GM18519 (cell line): ENCODE results near the gene GPX5.
"Not testable (repeated sequence)": the region's sequence is repeated elsewhere in the genome, so short reads cannot be mapped to it uniquely, and the experiment has no call there.

Experiments
- ATAC-seq: cut with Tn5 transposase; IDR thresholded peaks from one replicate; pipeline ENCODE4 v1.9.1; 2021; ENCODE audit warnings: mild to moderate bottlenecking, moderate library complexity; ENCODE audit not compliant: unreplicated experiment, low FRiP score

The GPX5 gene

GRCh38 chr6:28525496-28526039 lies at the start of gene GPX5:
GPX5 (plus strand) TSS chr6:28525881; CDS start chr6:28526014, 133 bp downstream.
- ATAC-seq: no peak

GRCh38 chr6:28478518-28478917 lies 47.2 kb upstream of the GPX5 start:
- no peak for ATAC-seq

GRCh38 chr6:28480253-28480932 lies 45.3 kb upstream of the GPX5 start:
- no peak for ATAC-seq

GRCh38 chr6:28485482-28485881 lies 40.2 kb upstream of the GPX5 start:
- ATAC-seq: no peak

GRCh38 chr6:28486533-28486932 lies 39.1 kb upstream of the GPX5 start:
- ATAC-seq: no peak

- ATAC-seq: no peak
Observed at GRCh38 chr6:28486988-28487742, 38.5 kb upstream of the GPX5 start.

- no peak for ATAC-seq
Observed at GRCh38 chr6:28488916-28489365, 36.7 kb upstream of the GPX5 start.

GRCh38 chr6:28489366-28490204 lies 36.1 kb upstream of the GPX5 start:
- no peak for ATAC-seq

- ATAC-seq: no peak
Observed at GRCh38 chr6:28490205-28490890, 35.3 kb upstream of the GPX5 start.

GRCh38 chr6:28491984-28492317 lies 33.7 kb upstream of the GPX5 start:
- no peak for ATAC-seq

GRCh38 chr6:28496099-28496779 lies 29.4 kb upstream of the GPX5 start:
- no peak for ATAC-seq

GRCh38 chr6:28497306-28497705 lies 28.4 kb upstream of the GPX5 start:
- ATAC-seq: no peak

GRCh38 chr6:28497893-28498292 lies 27.8 kb upstream of the GPX5 start:
- no peak for ATAC-seq

- no peak for ATAC-seq
Observed at GRCh38 chr6:28501259-28501658, 24.4 kb upstream of the GPX5 start.

GRCh38 chr6:28502136-28502535 lies 23.5 kb upstream of the GPX5 start:
- not testable (repeated sequence) for ATAC-seq

GRCh38 chr6:28502709-28503305 lies 22.9 kb upstream of the GPX5 start:
- not testable (repeated sequence) for ATAC-seq

- no peak for ATAC-seq
Observed at GRCh38 chr6:28505733-28506132, 19.9 kb upstream of the GPX5 start.

GRCh38 chr6:28506807-28507475 lies 18.7 kb upstream of the GPX5 start:
- no peak for ATAC-seq
